GM19035 (cell line): ENCODE results near the gene PITX1.
"Not testable (repeated sequence)": the region's sequence is repeated elsewhere in the genome, so short reads cannot be mapped to it uniquely, and the experiment has no call there.

ENCODE experiments used
- ATAC-seq: cut with Tn5 transposase; IDR thresholded peaks from one replicate; pipeline ENCODE4 v1.9.1; 2021; ENCODE audit not compliant: unreplicated experiment

PITX1 gene

DNA sequence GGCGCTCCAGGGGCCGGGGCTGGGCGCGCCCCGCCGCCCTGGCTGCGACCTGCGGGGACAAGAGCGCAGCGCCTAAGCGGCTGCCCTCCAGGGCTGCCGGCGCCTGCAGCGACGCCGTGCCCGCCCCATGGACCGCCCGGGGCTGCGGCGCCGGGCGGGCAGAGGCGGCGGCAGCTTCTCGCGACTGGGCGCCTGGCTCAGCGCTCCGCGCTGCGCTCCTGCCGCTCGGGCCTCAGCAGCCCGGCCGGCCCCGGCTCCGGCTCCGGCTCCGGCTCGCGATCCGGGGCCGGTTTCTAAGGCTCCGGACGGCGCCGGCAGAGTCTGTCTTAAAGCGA lies at the start of gene PITX1:
TSS of gene PITX1 (minus strand) at position 328 of the 335 bp plus-strand sequence. CDS start 347 bp downstream, outside the sequence.
- no peak for ATAC-seq

DNA sequence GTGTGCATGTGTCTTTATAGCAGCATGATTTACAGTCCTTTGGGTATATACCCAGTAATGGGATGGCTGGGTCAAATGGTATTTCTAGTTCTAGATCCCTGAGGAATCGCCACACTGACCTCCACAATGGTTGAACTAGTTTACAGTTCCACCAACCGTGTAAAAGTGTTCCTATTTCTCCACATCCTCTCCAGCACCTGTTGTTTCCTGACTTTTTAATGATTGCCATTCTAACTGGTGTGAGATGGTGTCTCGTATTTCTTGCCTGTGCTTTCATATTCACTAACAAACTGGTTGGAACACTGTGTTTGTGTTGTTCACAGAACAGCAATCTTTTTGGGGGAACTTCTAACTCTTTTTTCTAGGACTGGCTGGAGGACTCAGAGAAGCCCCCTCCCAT lies 49.3 kb upstream of the PITX1 start:
- not testable (repeated sequence) for ATAC-seq

DNA sequence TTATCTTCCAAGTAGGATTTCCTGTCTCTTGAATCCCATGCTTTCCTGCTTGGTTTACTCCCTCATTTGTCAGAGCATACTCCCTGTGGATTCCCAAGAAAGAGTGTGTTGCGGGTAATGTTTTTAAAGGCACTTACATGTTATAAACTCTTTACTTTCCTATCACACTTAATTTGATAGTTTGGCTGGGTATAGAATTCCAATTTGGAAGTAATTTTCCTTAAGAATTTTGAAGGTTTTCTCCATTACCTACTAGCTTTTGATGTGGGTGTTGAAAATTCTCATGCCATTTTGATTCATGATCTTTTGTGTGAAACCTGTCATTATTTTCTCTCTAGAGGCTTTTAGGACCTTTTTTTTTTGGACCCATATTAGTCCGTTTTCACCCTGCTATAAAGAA lies 47.2 kb upstream of the PITX1 start:
- no peak for ATAC-seq

DNA sequence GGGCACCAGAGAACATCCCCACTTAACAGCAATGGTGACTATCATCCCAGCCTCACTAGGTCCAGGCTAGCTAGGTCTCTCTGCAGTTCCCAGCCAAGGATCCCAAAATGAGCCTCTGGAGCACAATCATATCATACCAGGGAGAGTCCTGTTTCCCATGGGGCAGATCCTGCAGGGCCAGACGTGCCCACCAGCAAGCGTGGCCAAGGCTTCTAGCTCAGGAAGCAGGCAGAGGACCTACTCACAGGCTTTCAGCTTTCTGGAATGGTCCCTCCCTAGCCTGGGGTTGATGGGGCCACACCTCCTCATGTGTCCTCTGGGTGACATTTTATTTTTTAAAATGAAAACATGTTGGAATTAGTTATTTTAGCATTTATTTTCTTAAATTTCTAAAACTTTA lies 45.7 kb upstream of the PITX1 start:
- ATAC-seq = no peak

DNA sequence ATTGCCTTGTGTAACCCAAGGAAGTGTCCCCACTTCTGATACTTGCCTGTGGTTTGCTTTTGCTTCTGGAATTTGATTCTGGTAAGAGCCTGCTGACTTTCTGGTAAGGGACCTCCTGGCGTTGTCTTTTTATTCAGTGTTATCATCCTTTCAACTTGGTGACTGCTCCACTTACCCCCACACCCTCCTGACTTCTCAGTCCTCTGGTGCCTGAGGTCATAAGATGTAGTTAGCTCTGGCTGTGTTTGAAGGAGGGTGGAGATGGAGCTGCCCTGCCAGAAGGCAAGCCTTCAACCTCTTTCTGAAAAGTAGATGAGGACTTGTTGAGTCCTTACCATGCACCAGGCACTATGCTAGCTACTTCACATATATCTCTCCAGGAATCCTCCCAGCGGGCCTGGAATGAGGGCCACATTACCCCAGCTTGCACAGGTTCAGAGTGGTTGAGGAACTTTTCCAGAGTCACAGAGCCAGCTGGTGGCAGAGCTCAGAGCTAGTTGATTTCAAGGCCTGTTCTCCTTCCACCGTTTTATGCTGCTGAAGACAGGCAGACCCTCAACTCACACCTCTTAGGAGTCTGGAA lies 45.2 kb upstream of the PITX1 start:
- ATAC-seq = no peak

DNA sequence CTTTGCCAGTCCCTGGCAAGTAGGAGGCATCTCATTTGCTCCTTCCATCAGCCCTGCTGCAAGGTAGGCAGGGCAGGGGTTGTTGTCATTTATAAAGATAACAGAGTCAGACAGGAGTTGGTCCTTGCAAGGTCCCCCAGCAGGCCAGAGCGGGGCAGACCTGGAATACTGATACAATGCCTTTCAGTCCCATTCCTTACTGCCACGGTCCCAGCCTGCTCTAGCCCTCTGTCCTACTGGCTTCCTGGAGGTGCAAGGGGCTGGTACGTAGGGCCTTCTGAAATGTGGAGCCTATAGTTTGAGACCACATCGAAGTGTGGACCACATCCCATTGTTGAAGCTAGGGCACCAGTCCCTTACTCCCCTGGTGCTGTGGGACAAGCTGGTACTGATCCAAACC lies 42.8 kb upstream of the PITX1 start:
- no peak for ATAC-seq

DNA sequence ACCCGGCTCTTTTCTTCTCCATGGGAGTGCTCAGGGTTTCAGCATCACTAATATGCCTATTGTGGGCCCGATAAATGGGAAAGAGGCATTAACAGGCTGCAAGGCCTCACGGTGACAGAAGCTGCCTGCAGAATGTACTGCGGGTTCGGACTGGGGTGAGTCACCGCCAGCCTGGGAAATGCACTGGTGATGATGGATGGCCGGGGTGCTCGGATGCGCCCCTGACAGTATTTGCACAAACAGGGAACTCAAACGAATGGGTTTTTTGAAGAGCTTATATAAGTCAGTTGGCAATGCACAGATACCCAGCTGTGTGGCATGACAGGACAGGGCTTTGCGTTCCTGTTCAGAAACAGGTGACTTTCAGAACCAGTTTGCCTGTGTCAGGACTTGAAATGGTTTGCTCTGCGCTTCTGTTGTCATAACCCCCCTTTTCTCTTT lies 42.0 kb upstream of the PITX1 start:
- ATAC-seq = no peak

DNA sequence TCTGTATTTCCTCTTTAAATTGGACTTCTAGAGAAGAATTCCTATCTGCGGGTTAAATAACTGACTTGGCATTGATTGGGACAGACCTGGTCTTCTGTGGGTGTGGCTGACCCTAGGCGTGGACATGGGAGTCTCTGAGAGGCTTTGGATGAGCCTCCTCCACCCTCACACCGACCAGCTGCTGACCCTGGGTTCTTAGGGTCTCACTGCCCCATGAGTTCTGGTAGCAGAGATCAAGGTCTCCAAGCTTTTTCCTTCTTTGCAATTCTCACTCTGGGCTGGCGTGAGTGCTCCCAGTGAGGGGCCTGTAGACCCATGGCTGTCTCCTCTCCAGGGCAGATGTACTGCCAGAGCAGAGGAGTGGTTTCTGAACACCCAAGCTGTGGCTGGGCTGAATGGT lies 41.6 kb upstream of the PITX1 start:
- no peak for ATAC-seq

DNA sequence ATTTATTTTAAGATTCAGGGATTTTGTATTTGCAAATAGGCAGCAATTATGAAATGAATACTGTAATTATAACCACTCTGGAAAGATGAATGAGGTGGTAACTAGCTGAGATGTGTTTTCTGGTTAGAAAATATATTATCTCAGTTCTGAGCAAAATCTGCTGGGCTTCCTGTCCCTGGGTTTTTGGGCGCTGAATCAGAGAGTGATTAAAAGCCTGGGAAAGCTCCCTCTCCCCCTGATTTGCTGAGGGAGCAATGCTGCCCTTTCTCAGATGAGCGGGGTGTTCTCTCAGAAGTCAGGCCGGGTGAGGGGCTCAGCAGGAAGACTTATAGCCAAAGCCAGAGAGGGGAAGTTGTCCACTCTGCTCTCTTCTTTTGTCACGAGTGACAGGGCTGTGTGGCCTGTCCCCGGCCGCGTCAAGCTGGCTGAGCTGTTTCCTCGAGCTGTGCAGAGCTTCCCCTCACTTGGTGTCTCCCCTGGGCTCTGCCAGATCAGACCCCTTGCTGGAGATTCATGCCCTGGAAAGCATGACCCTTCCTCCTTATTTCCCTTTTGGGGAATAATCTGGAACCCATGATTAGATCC lies 39.8 kb upstream of the PITX1 start:
- ATAC-seq = no peak

DNA sequence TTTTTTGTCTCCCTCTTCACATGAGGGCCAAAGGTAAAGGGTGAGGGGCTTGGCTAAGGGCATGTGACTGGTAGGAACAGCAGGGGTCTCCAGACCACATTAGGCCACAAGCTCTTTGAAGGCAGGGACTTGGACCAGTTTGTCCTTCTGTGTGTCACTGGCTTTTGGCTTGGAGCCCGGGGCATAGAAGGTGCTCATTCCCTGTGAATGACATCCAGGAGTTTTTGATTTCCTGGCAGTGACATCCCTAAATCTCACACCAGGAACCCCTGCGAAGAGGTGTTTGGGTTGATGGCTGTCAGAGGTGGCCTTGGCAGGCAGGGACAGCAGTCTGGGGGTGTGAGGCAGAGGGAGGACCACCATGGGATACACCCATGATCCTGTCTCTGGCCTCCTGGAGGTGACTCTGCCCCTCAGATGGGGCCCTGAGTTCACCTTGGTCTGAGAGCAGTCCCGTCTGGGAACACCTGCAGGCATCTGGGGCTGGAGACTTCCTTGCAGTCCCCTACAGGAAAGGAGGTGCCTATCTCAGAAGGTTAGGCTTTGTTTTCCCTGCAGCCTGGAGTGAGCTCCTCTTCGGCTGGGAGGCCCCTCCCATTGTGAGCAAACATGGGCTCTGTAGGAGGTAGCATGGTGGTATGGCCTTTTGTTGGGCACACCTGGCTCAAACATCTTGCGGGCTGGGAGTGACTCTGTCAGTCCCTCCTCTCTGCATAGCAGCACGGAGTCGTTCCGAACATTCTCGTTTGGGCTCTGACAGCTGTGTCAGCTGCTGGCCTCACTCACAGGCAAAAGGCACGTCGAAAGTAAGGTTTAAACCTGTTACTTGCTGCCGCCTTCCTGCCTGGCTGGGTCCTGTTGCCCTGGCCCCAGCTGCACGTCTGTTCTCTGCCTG lies 38.6 kb upstream of the PITX1 start:
- no peak for ATAC-seq

DNA sequence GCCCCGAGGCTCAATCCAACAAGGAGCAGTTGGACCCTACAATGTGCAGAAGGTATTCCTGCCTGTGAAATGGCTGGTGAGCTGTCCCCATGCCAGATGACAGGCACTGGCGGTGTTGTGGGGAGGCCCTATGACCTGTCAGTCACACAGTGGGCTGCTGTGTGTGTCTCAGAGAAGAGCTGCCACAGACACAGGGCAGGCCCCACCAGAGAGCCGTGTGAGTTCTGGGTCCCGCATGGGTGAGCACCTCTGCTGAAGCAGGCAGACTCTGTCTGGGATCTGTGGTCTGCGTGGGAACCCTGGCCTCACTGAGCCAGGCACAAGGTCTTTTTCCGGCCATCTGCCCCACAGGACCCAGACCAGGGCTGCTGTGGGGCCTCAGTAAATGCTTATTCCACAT lies 37.3 kb upstream of the PITX1 start:
- no peak for ATAC-seq

DNA sequence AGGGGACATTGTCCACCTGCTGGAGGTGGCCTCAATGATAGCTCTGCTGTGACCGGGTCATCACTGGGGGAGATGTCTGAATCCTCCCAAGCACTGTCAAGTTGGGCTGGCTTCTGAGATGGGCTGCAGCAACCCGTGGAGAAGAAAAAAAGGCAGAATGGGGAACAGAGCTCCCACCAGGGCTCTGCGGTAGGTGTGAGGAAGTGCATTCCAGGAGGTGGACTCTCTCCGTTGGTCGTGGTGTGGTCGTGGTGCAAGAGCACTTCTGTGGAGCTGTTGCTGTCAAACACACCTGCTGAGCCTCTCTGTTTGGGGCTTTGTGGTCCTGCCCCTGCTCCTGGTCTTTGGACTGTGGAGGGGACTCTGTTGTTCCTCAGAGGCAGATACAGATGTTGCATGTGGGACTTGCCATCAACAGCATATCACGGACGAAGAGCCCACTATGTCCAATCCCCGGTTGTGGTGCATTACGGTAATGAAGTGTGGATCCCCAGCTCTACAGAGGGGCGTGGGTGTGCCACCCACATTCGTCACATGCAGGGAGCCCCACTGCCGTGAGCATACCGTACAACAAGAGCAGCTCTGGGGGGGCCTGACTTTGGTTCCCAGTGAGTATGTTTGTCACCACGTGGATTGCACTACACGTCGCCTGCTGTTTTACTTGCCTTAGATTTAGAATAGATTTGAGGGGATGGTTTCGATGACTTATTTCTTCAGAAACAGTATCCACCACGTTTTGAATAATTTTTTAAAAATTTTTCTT lies 36.0 kb upstream of the PITX1 start:
- no peak for ATAC-seq

DNA sequence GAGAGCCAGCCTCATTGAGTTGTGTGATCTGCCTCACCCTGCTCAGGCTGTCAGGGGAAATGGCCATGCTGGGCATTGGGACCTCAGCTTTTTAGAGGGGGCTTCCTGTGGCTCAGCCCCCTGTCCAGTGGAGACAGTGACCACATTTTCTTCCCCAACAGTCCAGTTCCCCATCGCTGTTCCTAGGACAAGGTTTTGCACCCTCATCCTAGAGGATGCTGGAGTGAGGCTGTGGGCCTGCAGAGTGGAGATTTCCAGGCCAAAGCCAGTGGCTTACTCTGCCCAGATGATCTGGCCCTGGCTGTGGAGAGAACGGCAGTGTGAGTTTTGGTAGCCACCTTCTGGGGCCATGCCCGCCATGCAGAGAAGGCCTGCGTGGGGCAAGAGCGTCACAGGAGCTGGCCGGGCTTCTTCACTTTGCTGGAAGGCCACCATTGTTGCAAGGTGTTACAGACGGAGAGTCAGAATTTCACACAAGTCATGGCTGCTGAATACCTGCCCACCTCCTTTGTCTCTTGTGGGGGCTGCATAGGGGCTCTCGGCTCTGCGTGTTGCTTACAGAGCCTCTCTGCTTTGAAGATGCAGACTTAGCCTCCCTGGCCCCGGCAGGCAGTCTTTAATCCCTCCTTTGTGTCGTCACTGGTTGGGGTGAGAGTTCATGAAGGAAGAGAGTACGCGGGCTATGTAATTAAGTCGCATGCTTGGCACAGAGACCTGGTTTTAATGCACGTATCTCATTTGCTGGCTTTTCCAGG lies 35.2 kb upstream of the PITX1 start:
- no peak for ATAC-seq

DNA sequence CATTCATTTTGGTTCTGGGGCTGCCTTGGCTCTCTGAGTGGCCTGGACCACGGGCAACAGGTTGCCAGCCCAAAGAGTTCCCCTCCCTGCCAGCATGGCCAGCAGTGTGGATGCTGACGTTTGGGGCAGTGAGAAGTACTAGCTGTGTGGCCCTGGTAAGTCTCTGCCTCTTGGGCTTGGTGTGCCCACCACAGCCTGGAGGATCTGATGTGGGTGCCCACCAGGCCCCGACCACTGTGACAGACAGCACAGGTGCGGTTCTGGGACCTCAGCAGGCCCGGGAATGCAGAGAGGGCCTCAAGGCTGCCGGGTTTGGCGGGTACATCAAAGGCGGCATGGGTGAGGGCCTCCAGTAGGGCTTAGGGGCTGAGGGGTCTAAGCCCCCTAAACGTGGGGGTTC lies 33.6 kb upstream of the PITX1 start:
- no peak for ATAC-seq

DNA sequence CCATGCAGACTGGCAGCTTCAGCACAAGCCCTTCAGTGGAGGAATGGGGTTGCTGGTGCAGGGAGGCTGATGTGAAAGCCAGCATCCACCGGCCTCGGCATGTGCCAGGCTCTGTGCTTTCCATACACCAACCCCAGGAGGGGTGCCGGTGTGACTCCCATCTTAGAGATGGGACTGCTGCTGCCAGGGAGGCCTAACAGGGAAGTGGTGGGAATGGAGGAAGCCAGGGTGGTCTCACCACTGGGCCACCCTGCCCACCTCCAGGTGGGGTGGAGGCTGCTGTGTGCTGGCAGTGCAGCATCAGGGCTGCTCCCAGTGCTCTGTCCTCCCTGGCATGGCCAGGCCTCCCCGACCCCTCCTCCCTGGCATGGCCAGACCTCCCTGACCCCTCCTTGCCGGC lies 32.8 kb upstream of the PITX1 start:
- no peak for ATAC-seq

DNA sequence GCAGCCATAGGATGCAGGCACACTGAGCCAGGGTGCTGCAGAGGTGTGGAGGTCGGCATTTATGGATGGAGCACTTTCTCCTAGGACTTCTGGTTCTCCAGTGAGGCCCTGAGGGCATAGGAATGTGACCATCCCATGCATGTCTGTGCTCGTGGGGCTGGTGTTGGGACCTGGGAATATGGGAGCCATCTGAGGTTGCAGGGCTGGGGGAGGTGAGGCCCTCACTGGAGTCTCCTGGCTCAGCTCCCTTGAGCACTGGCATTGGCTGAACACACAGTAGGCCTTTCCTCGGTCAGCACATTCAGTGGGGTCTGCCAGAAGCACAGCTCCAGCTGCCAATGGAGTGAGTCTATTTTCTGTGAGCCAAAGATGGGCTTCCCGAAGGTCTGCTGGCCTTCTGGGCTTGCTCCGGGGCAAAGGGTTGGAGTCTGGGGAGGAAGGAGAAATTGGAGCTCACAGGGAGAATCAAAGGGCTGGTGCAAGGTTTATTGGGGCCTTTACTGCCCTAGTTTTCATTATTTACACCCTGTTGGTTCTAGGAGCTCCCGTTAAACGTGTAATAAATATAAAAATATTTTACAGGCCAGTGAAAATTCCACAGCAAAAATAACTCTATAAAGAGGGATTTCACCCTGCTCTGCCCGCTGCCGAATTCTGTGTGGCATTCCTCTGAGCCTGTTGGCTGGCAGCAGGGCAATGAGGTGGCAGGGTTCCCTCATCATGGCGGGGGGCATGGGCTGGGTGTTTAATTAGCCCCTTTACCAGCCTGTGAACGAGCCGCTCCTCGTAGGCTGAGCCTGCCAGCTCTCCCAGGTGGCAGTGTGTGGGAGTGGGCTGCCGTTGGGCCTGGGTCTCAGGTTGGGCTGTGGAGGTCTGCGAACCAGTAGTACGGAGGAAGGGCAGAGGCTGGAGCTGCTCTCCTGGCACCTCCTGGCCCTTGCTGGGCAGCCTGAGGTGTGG lies 31.6 kb upstream of the PITX1 start:
- no peak for ATAC-seq

DNA sequence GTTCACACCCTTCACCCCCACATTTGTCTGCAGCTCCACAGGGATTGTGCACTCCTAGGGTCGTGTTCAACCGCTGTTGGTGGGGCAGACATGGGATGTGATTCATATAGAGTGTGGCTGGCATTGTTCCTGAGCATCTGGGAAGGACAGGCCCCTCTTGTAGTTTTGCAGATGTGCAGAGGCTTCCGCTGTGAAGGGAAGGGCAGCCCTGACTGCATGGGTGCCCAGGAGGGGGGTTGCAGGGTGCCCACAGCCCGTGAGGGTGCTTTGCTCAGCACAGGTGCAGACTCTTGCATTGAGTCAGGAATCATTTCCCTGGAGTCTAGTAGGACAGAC lies 30.2 kb upstream of the PITX1 start:
- ATAC-seq = no peak

DNA sequence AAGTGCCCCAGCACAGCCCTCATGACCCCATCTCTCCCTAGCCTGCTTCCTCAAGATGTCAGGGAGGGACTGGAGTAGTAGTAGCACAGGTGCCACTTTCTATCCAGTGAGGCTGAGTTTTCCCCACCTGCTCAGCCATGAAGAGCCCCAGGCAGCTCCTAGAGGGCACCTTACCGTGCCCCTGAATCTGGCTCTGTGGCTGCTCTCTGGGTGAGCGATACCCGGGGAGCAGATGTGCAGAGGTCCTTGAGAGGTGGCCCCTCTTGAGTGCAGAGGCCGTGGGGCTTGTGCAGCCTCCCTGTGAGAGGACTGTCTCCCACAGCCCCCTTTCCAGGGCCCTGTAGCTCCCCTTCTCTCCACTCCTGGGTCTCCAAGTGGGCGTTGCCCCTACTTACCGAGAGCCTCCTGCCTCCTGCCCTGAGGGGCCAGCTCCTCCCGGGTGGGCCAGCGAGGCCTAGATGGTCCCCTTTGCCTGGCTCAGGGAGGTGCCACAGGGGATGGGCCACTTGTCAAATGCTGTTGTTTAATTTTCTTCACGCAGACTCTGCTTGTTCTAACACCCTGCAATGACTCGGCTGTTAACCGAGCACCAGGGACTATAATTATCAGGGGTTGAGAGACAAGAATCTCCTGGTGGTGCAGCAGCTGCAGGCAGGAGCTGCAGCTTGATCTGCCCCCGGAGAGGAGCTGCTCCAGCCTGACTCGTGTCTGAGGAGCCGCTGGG lies 29.6 kb upstream of the PITX1 start:
- ATAC-seq = no peak

DNA sequence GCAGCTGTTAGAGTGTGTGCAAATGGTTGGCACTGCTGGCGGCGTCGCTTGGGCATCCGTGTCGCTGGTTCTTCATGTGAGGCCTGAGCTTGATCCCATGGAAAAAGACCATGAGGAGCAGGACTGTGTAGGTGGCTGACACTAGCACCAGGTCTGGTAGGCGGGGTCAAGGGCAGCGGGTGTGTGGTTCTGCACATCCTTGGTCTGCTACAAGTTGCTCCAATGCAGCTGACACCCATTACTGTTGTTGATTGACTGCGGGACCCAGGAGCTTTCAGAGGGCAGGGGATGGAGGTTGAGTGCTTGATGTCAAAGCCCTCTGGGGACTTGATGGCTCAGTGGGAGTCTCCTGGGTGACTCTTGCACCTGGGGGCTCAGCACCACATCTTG lies 29.0 kb upstream of the PITX1 start:
- ATAC-seq = no peak
